Effector memory CD8-positive, alpha-beta T cell (primary cell): ENCODE results near the gene KLHL18.

Experiments
- ATAC-seq: fragments of 150-1000 bp; cut with Tn5 transposase; replicated peaks from 2 replicates; pipeline ENCODE4 v1.10.0; 2021; ENCODE audit warnings: mild to moderate bottlenecking, moderate library complexity
- DNase-seq, 3 experiments: peaks; one replicate each; pipeline ENCODE4 v3.0.0; 2021
- H3K27ac Mint-ChIP-seq, 2 donors: one replicate each; pipeline ENCODE4 v1.8.0; 2022; ENCODE audit warnings: mild to moderate bottlenecking in 2 of 2, mixed read lengths in 2 of 2, moderate library complexity in 2 of 2
- H3K27me3 Mint-ChIP-seq, 2 donors: one replicate each; pipeline ENCODE4 v1.8.0; 2022; ENCODE audit warnings: mixed read lengths in 2 of 2
- H3K36me3 Mint-ChIP-seq: one replicate; pipeline ENCODE4 v1.8.0; 2022; ENCODE audit warnings: mild to moderate bottlenecking, moderate library complexity, mixed read lengths; ENCODE audit not compliant: insufficient read depth
- H3K4me1 Mint-ChIP-seq, 2 donors: one replicate each; pipeline ENCODE4 v1.8.0; 2022; ENCODE audit warnings: low read depth in 2 of 2, mixed read lengths in 2 of 2
- H3K4me3 Mint-ChIP-seq, 2 donors: one replicate each; pipeline ENCODE4 v1.8.0; 2022; ENCODE audit warnings: mild to moderate bottlenecking in 2 of 2, mixed read lengths in 2 of 2, moderate library complexity in 2 of 2
- H3K9me3 Mint-ChIP-seq, 2 donors: one replicate each; pipeline ENCODE4 v1.8.0; 2022; ENCODE audit warnings: mixed read lengths in 2 of 2

The KLHL18 gene

DNA sequence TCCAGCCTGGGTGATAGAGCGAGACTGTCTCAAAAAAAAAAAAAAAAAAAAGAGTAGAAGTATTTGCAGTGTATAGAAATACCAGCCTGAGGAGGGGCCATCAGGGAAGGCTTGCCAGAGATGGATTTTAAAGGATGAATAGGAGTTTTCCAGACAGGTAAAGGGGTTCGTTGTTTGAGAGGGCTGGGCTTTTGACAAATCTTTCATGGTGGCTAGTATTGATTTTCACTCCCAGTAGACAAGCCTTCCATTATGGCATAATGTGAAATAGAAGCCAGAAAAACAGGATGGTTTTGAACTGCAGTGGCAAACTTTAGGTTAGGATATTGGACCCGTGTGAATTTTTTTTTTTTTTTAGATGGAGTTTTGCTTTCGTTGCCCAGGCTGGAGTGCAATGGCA lies 101.7 kb downstream of the KLHL18 start:
- Mint-ChIP-seq H3K27me3 (no peaks in the 10 kb centered on the region), H3K27ac (peak overlapping the region in 1 of 2 donors; percentile 75), H3K4me1 (peaks cover 48 to 55% of the 10 kb centered on the region in 2 donors), H3K4me3 (no peak overlapping the region), H3K9me3 (no peaks in the 10 kb centered on the region), H3K36me3 (peaks cover 34% of the 10 kb centered on the region)
- ATAC-seq (no peak), DNase-seq (no peak)

- no peak overlapping the region for H3K4me3 Mint-ChIP-seq
- H3K27ac Mint-ChIP-seq: peak overlapping the region in 1 of 2 donors; percentile 3
- peaks cover 43 to 49% of the 10 kb centered on the region in 2 donors for H3K4me1 Mint-ChIP-seq
- ATAC-seq: no peak
- no peak for DNase-seq
- no peaks in the 10 kb centered on the region for H3K27me3 Mint-ChIP-seq
- peaks cover 33% of the 10 kb centered on the region for H3K36me3 Mint-ChIP-seq
- H3K9me3 Mint-ChIP-seq: no peaks in the 10 kb centered on the region
Observed at GRCh38 chr3:47385007-47385406, 102.3 kb downstream of the KLHL18 start.

DNA sequence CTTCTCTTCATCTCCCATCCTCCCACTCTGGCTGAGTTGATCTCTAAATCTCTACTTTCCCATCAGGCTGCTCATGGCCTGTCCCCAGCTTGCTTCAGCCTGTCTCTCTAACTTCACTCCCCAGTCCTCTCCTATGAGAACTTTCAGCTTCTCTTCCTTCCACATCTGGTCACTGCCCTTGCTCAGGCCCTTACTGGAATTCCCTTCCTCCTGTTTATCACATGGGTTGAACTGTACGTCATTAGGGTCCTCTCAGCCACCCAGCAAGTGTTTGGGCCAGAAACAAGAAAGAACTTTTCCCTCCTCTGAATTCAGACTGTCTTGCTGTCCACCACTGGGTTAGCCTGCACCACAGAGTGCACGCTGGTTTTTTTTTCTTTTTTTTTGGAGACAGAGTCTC lies 103.1 kb downstream of the KLHL18 start:
- Mint-ChIP-seq H3K4me3 (no peak overlapping the region), H3K9me3 (no peaks in the 10 kb centered on the region), H3K27ac (peak overlapping the region; percentile 3 to 59), H3K27me3 (no peaks in the 10 kb centered on the region), H3K4me1 (peaks cover 38 to 42% of the 10 kb centered on the region in 2 donors), H3K36me3 (peaks cover 30% of the 10 kb centered on the region)
- DNase-seq (no peak), ATAC-seq (no peak)

- Mint-ChIP-seq H3K4me1 (peaks cover 23 to 39% of the 10 kb centered on the region in 2 donors), H3K36me3 (peaks cover 9% of the 10 kb centered on the region), H3K27ac (peak overlapping the region; percentile 41 to 53), H3K4me3 (no peak overlapping the region), H3K27me3 (no peaks in the 10 kb centered on the region), H3K9me3 (no peaks in the 10 kb centered on the region)
- ATAC-seq: no peak
- DNase-seq: no peak
Observed at GRCh38 chr3:47392933-47393332, 110.2 kb downstream of the KLHL18 start.

DNA sequence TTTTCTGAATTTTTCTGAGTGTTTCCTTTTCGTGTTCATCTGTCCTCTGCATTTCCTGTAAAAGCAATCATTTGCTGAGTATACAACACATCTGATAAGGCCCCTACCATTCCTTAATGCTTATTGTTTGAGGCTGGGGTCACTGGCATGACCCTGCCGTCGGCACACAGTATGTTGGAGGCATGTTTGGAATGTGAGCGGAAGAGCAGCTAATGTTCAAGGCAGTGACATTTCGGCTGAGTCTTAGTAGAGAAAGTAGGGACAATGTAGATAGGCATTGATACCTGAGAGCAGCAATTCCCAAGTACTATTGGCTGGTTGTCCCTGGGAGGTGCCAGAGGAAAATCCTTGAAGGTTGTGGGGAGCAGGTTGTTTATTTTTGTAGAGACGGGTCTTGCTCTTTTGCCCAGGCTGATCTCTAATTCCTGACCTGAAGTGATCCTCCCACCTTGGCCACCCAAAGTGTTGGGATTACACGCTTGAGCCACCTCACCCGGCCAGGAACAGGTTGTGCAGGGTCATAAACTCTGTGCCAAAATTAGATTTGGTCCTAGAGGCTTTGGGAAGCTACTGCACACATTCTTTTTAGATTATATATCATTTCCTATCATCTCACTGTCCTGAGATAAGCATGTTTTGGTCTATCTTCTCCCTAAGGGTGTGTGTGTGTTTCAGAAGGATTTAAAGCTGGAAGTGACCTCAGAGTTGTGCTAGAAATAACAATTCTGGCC lies 111.6 kb downstream of the KLHL18 start:
- Mint-ChIP-seq H3K4me1 (peaks cover 21 to 38% of the 10 kb centered on the region in 2 donors), H3K27me3 (no peaks in the 10 kb centered on the region), H3K27ac (peak overlapping the region; percentile 32 to 49), H3K36me3 (peaks cover 19% of the 10 kb centered on the region), H3K4me3 (no peak overlapping the region), H3K9me3 (no peaks in the 10 kb centered on the region)
- ATAC-seq (no peak), DNase-seq (no peak)

DNA sequence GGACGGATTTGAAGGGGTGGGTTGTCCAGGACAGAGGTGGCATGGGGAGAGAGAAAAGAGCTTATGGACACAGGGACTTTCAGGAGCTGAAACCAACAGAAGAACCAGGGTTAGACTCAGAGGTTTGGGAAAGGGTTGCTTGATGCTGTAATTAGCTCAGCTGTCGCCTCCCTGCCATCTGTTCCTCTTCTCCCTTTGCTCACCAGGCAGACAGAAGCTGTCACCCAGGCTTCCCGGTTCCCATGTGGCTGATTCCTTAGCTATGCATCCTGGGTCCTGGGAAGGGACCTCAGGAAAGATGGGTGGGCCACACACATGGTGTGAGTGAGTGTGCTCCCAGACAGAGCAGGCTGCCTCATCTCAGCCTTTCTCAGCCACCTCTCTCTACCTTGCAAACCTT lies 112.1 kb downstream of the KLHL18 start:
- DNase-seq (no peak), ATAC-seq (no peak)
- Mint-ChIP-seq H3K4me3 (no peak overlapping the region), H3K27me3 (no peaks in the 10 kb centered on the region), H3K27ac (peak overlapping the region; percentile 32 to 49), H3K36me3 (peaks cover 19% of the 10 kb centered on the region), H3K4me1 (peaks cover 21 to 40% of the 10 kb centered on the region in 2 donors), H3K9me3 (no peaks in the 10 kb centered on the region)
